K562 (cell line): ENCODE measurements around the gene DHX58. TPM values are rescaled to one million over a fixed set of nuclear protein-coding genes. Genes with fewer than 3 reads are reported as not detected.
A peak's percentile ranks its signal among the peaks of the same experiment; 100 is the strongest.

Source experiments
- ATAC-seq: fragments of 200-7000 bp; cut with Tn5 transposase; 3 replicates; pipeline ENCODE4 v1.9.1; 2020; ENCODE audit warnings: moderate library complexity
- BruUV-seq: library from RNA; stranded (reverse); fragments of 400-500 nt; replicated peaks from 2 replicates; lab custom pipeline; 2021; lab: Mats Ljungman, UMichigan
- CTCF ChIA-PET: fragments of 300-600 bp; formaldehyde crosslinking; extraction: SDS; loops from one replicate; lab custom pipeline; 2021; ENCODE audit warnings: low intra/inter-chr PET ratio; lab: Yijun Ruan, JAX
- POLR2A ChIA-PET: fragments of 300-600, 350-650 bp; sonication (Branson Sonifier 250); formaldehyde crosslinking; extraction: SDS; loops from one replicate; lab custom pipeline; 2021; ENCODE audit warnings: antibody characterized with exemption, inconsistent platforms; lab: Yijun Ruan, JAX
- DNase-seq, 4 experiments: peaks; one replicate each; pipeline versions ENCODE4 v3.0.0 to v3.0.0-alpha.2; 2011 to 2018; ENCODE audit warnings: low spot score in 3 of 4, mixed read lengths in 3 of 4; ENCODE audit errors: extremely low read depth in 1 of 4
- FAIRE-seq: peaks from 2 replicates; lab custom pipeline; 2011; peaks lifted over from hg19 to GRCh38; lab: Jason Lieb, UNC
- H2AFZ ChIP-seq: 2 replicates; pipeline ENCODE4 v1.6.0; 2011; ENCODE audit warnings: low read depth, low read length, control low read depth, inconsistent platforms
- H3K27ac ChIP-seq: fragments of 200-600 bp; 3 replicates; pipeline ENCODE4 v1.8.0; 2011; ENCODE audit warnings: low read depth, mild to moderate bottlenecking, control low read depth, inconsistent platforms, low read length, moderate library complexity, mixed read lengths; ENCODE audit errors: extremely low read depth
- H3K27me3 ChIP-seq, 2 experiments: fragments of 300-600 bp in 1 of 2; 2 replicates in 1 of 2; 3 replicates in 1 of 2; pipeline versions ENCODE4 v1.6.0 to v1.8.0; 2011; ENCODE audit warnings: inconsistent platforms in 2 of 2, low read length in 2 of 2, mild to moderate bottlenecking in 1 of 2, mixed read lengths in 1 of 2, moderate library complexity in 1 of 2; ENCODE audit not compliant: control insufficient read depth in 2 of 2, insufficient read depth in 2 of 2
- H3K36me3 ChIP-seq: fragments of 300-600 bp; 3 replicates; pipeline ENCODE4 v1.8.0; 2011; ENCODE audit warnings: mild to moderate bottlenecking, low read length, inconsistent platforms; ENCODE audit not compliant: control insufficient read depth, insufficient read depth
- H3K4me1 ChIP-seq, 2 experiments: fragments of 200-600 bp in 1 of 2; replicated peaks in 1 of 2; 2 replicates in 1 of 2; 3 replicates in 1 of 2; pipeline versions ENCODE4 v1.5.1 to v1.8.0; 2011; ENCODE audit warnings: inconsistent platforms in 2 of 2, low read length in 2 of 2, mild to moderate bottlenecking in 1 of 2, mixed read lengths in 1 of 2, moderate library complexity in 1 of 2; ENCODE audit not compliant: control insufficient read depth in 2 of 2, insufficient read depth in 2 of 2
- H3K4me2 ChIP-seq: 2 replicates; pipeline ENCODE4 v1.6.1; 2011; ENCODE audit warnings: low read length, control low read depth, inconsistent platforms, mixed read lengths; ENCODE audit not compliant: insufficient read depth
- H3K4me3 ChIP-seq: fragments of 200-600 bp; sonication (generic), shearing (Covaris generic); 2 replicates; pipeline ENCODE4 v1.5.1; 2016; ENCODE audit warnings: control low read depth, inconsistent platforms
- H3K79me2 ChIP-seq: fragments of 200-600 bp; 3 replicates; pipeline ENCODE4 v1.8.0; 2011; ENCODE audit warnings: low read length, inconsistent platforms; ENCODE audit not compliant: control insufficient read depth, insufficient read depth
- H3K9ac ChIP-seq, 2 experiments: 2 replicates each; pipeline versions ENCODE4 v1.6.0 to v1.6.1; 2011; ENCODE audit warnings: low read depth in 2 of 2, low read length in 2 of 2, control low read depth in 1 of 2, inconsistent platforms in 1 of 2, mild to moderate bottlenecking in 1 of 2, mixed read lengths in 1 of 2; ENCODE audit not compliant: insufficient read depth in 1 of 2
- H3K9me1 ChIP-seq: one replicate; pipeline ENCODE4 v1.6.0; 2011; ENCODE audit warnings: inconsistent platforms, mild to moderate bottlenecking, low read length, moderate library complexity; ENCODE audit not compliant: control insufficient read depth, insufficient read depth
- H3K9me3 ChIP-seq: replicated peaks from 2 replicates; pipeline ENCODE4 v1.5.1; 2011; ENCODE audit warnings: low read depth, low read length, inconsistent platforms; ENCODE audit not compliant: control insufficient read depth, insufficient read depth
- H4K20me1 ChIP-seq: replicated peaks from 2 replicates; pipeline ENCODE4 v1.6.1; 2011; ENCODE audit warnings: low read length, inconsistent platforms, mixed read lengths; ENCODE audit not compliant: control insufficient read depth, insufficient read depth
- BACH1 ChIP-seq: fragments of 200-800 bp; sonication (Bioruptor generic); IDR thresholded peaks from 2 replicates; pipeline ENCODE4 v1.6.1; 2016; ENCODE audit warnings: missing genetic modification characterization, missing compliant biosample characterization
- CBX3 ChIP-seq, 2 experiments: IDR thresholded peaks; 1 replicate in 1 of 2; 2 replicates in 1 of 2; pipeline ENCODE4 v1.6.1; 2012; ENCODE audit warnings: inconsistent platforms in 2 of 2, low read length in 2 of 2, borderline replicate concordance in 1 of 2, control low read depth in 1 of 2
- CCAR2 ChIP-seq: fragments of 200-400 bp; formaldehyde crosslinking; IDR thresholded peaks from 2 replicates; pipeline ENCODE4 v1.6.1; 2017; ENCODE audit warnings: mild to moderate bottlenecking, low read depth, low read length
- MECOM ChIP-seq: fragments of 250-450 bp; sonication (Bioruptor Pico); IDR thresholded peaks from 2 replicates; pipeline ENCODE4 v1.8.0; 2022; ENCODE audit warnings: inconsistent platforms
- MIER1 ChIP-seq: fragments of 450-650 bp; IDR thresholded peaks from 2 replicates; pipeline ENCODE4 v1.6.1; 2016; ENCODE audit warnings: antibody characterized with exemption, mild to moderate bottlenecking, low read depth
- NONO ChIP-seq, 2 experiments: fragments of 200-400 bp in 1 of 2; fragments of 450-650 bp in 1 of 2; formaldehyde crosslinking in 1 of 2; IDR thresholded peaks; 2 replicates each; pipeline ENCODE4 v1.6.1; 2017; ENCODE audit warnings: low read depth in 2 of 2, mild to moderate bottlenecking in 2 of 2, moderate library complexity in 2 of 2, low read length in 1 of 2
- NRF1 ChIP-seq, 2 experiments: fragments of 450-650 bp; IDR thresholded peaks in 1 of 2; conservative IDR thresholded peaks in 1 of 2; 2 replicates each; pipeline ENCODE4 v1.6.1; 2014; ENCODE audit warnings: mild to moderate bottlenecking in 2 of 2
- PPARD ChIP-seq: fragments of 250-450 bp; sonication (Bioruptor Pico); IDR thresholded peaks from 2 replicates; pipeline ENCODE4 v1.8.0; 2022; ENCODE audit warnings: inconsistent platforms, mild to moderate bottlenecking, moderate library complexity
- RHOXF2B ChIP-seq: fragments of 250-450 bp; sonication (Bioruptor Pico); conservative IDR thresholded peaks from 2 replicates; pipeline ENCODE4 v1.5.1; 2021
- TAF15 ChIP-seq: fragments of 200-400 bp; formaldehyde crosslinking; IDR thresholded peaks from 2 replicates; pipeline ENCODE4 v1.6.1; 2017; ENCODE audit warnings: mild to moderate bottlenecking, low read depth, low read length, moderate library complexity
- TCFL5 ChIP-seq: fragments of 250-450 bp; sonication (Bioruptor Pico); conservative IDR thresholded peaks from 2 replicates; pipeline ENCODE4 v1.6.1; 2021; ENCODE audit warnings: mild to moderate bottlenecking, moderate library complexity, matching md5 sums
- ZNF655 ChIP-seq: fragments of 250-450 bp; sonication (Bioruptor Pico); IDR thresholded peaks from 2 replicates; pipeline ENCODE4 v1.5.0; 2021
- ZNF696 ChIP-seq: fragments of 250-450 bp; sonication (Bioruptor Pico); conservative IDR thresholded peaks from 2 replicates; pipeline ENCODE4 v1.4.0; 2020; ENCODE audit warnings: mild to moderate bottlenecking, moderate library complexity
- WGBS: fragments of 100-300 bp; shearing (Covaris generic); methylation state at CpG from one replicate; pipeline ENCODE4 v1.1.6; 2016; ENCODE audit warnings: low coverage, mixed read lengths; ENCODE audit not compliant: insufficient coverage; ENCODE audit errors: missing lambda C conversion rate; 5-methylcytosine and 5-hydroxymethylcytosine counted together
- in situ Hi-C: fragments of 300-500 bp; cut with MboI; formaldehyde crosslinking; loops from 4 replicates; pipeline ENCODE4 v1.15.0; 2018; ENCODE audit warnings: inconsistent platforms, mixed read lengths
- intact Hi-C: fragments of 100-400 bp; cut with micrococcal nuclease; formaldehyde crosslinking; loops from 2 replicates; pipeline ENCODE4 v1.14.2; 2022
- polyA plus RNA-seq, 8 experiments: library from polyadenylated mRNA; depleted of rRNA in 4 of 8; stranded (reverse) in 5 of 8; unstranded in 3 of 8; fragments of >200 nt; fragmentation: Nextera tagmentation in 2 of 8; fragmentation: Illumina TruSeq in 1 of 8; extraction: Ambion mirVana in 2 of 8; extraction: Trizol in 1 of 8; gene quantifications; 2 replicates each; pipeline versions ENCODE4 v1.2.1 to v1.2.3, GENCODE V29; 2011 to 2014; ENCODE audit warnings: inconsistent platforms in 1 of 8, missing spikeins in 1 of 8
- total RNA-seq, 7 experiments: library from RNA; depleted of rRNA in 6 of 7; stranded (reverse); fragments of >200 nt in 6 of 7; fragmentation: Illumina TruSeq in 2 of 7; extraction: Trizol in 2 of 7; gene quantifications; 2 replicates each; pipeline versions ENCODE4 v1.2.1 to v1.2.3, GENCODE V29; 2011 to 2021; ENCODE audit warnings: low replicate concordance in 1 of 7

DHX58 gene
- total and polyA plus RNA-seq, 9 of the 15 experiments (the other 6 are each of a cell fraction or from before 2014, with no cell fraction given) = 0.15 to 3.0 (median 1.4) TPM

- TF ChIP-seq CCAR2 = no peak
- TF ChIP-seq MECOM (CRISPR knock-in tag) = no peak
- no peak for TF ChIP-seq ZNF655 (CRISPR knock-in tag)
- no peak for TF ChIP-seq CBX3 (IDR thresholded peaks at IDR 0.05; ENCODE audit: borderline replicate concordance in 1 of 2, low read length in 2 of 2)
- no peak for TF ChIP-seq ZNF696 (CRISPR knock-in tag)
- no peak for TF ChIP-seq NRF1 (conservative IDR thresholded peaks at IDR 0.05 in 1 of 2, IDR thresholded peaks at IDR 0.05 in 1 of 2)
- no peak for TF ChIP-seq RHOXF2B (CRISPR knock-in tag)
- no peak for TF ChIP-seq MIER1
These were observed 57.5 kb downstream of the DHX58 start (continued) for GRCh38 chr17:42055027-42055426.

GRCh38 chr17:42053731-42054500, 58.6 kb downstream of the DHX58 start:
- peak overlapping the region in 1 of 2 experiments; percentile 41; a peak in 1 of 4 replicates for H3K9ac ChIP-seq
- H3K27me3 ChIP-seq = peaks cover 10 to 49% of the 10 kb centered on the region in 2 experiments; a peak in 4 of 5 replicates
- no peaks in the 10 kb centered on the region for H3K36me3 ChIP-seq
- no peak for ATAC-seq
- H3K4me1 ChIP-seq = peaks cover 3 to 18% of the 10 kb centered on the region in 2 experiments; a peak in 3 of 5 replicates
- no peaks in the 10 kb centered on the region for H4K20me1 ChIP-seq
- DNase-seq = no peak
- no peaks in the 10 kb centered on the region for H3K79me2 ChIP-seq
- WGBS = 3% methylated on average over 10 of the region's 12 CpGs
- no peaks in the 10 kb centered on the region for H3K9me3 ChIP-seq
- TF ChIP-seq BACH1 (tag) (no peak), PPARD (CRISPR knock-in tag) (no peak), NONO (IDR thresholded peaks at IDR 0.05; ENCODE audit: low read depth in 2 of 2, low read length in 1 of 2) (no peak), TAF15 (no peak), TCFL5 (CRISPR knock-in tag) (no peak)
- FAIRE-seq = no peak
- BruUV-seq = no TSS peak
- intact Hi-C loops = no loop called here
- H2AFZ ChIP-seq = no peak overlapping the region
- in situ Hi-C loops = no loop called here
- H3K9me1 ChIP-seq = no peaks in the 10 kb centered on the region
- no peak overlapping the region for H3K4me2 ChIP-seq
- no peak overlapping the region for H3K27ac ChIP-seq
- ChIA-PET CTCF (no interaction called here), POLR2A (interaction anchor here (0.9 to 1.0 kb wide), 2 partner anchors 27 to 36 kb away, joined by 3 to 4 read pairs; no protein-coding TSS in a partner anchor)
- no peak overlapping the region for H3K4me3 ChIP-seq
